ENCODE results near the gene EXOSC5. TPM values are rescaled to one million over a fixed set of nuclear protein-coding genes. Genes with fewer than 3 reads are reported as not detected.
A peak's percentile ranks its signal among the peaks of the same experiment; 100 is the strongest.
"Not testable (repeated sequence)": the region's sequence is repeated elsewhere in the genome, so short reads cannot be mapped to it uniquely, and the experiment has no call there.

EXOSC5 gene
- 36.4 TPM for total RNA-seq

DNA sequence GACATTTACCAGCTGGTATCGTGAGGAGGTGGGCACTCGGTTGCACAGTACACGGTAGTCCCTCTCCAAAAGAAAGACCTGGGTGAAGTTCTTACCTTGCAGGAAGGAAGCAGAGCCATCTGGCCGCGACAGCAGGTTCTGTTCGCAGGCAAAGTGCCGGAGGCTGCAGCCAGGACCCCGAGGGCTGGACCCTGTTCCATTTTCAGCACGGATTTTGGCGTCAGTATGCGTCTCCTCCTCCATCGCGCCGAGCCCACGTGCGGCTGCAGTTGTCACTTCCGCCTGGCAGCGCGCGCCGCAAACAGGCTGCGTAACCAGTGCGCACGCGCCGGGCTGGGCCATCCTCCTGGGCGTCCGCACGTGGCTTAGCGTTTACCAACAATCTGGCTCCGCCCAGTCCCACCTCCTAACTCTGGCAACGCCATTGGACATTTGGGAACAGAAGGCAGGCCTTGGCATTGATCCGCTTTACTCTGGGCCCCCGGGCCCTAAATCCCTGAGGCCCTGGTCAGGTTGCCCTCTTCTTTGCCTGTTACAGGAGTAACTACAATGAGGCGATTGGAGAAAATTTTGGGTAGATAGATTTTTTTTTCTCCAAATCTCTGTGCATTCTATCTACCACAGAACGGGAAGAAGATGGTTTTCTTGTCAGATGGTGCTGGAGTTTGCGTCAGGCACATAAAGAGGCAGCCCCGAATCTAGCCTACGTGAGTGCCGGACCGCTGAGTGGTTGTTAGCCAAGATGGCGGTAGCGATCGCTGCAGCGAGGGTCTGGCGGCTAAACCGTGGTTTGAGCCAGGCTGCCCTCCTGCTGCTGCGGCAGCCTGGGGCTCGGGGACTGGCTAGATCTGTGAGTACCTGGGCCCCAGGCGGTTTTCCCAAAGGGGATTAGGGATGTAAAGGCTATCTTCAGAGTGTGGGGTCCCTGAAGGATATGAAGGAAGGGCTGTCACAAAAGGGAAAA is at the start of gene EXOSC5, which contains the start of gene BCKDHA:
Gene EXOSC5 (minus strand): TSS at position 274 of the 964 bp plus-strand sequence. CDS start 31 bp downstream, at position 243.
Gene BCKDHA (plus strand): TSS at position 733 of the 964 bp plus-strand sequence. CDS start 10 bp downstream, at position 743.
- DNase-seq (ENCODE audit: low read depth in 2 of 3, low spot score in 2 of 3) = peak; percentile 97 to 100 (median 100)

DNA sequence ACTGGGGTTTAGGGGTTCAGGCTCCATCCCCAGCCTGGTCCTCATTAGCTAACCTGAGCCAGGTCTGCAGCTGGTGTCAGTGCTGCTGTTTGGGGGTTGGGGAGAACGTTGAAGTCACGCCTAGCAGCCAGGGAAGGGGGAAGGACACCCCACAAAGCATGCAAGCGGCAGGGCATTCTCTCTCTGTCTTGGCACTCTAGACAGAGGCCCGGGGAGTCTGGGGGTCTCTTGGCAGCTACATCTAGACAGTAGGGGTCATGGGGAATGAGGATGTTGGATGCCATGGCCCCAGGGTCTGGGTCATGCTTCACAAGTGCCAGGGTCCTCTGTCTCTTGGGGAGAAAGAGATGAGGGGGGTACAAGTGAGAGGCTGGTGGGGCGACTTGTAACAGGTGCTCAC is 48.4 kb upstream of the EXOSC5 start:
- no peak for DNase-seq (ENCODE audit: low read depth in 2 of 3, low spot score in 2 of 3)

DNA sequence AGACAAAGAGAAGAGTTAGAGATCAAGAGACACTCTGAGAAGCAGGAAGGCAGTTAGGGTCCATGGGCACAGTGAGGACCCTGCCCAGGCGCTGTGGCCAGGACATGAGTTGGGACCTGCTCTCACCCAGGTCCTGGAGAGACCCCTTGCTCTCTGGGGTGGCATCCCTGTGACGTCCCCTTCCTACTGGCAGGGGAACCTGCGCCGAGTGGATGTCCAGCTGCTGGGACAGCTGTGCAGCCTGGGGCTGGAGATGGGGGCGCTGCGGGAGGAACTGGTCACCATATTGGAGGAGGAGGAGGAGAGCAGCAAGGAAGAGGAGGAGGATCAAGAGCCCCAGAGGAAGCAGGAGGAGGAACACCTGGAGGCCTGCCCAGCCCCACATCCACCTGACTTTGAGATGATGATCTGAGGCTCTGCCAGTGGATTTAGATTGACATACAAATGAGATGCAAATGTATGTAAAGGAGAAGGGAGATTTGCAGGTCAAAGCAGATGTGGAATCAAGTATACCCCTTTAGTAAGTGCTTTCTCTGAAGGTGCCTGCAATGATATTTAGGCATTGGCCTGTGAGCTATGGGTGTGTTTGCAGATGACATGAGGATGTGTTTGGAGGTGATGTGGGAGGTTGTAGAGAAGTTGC is 46.8 kb upstream of the EXOSC5 start:
- no peak for DNase-seq (ENCODE audit: low read depth in 2 of 3, low spot score in 2 of 3)

DNA sequence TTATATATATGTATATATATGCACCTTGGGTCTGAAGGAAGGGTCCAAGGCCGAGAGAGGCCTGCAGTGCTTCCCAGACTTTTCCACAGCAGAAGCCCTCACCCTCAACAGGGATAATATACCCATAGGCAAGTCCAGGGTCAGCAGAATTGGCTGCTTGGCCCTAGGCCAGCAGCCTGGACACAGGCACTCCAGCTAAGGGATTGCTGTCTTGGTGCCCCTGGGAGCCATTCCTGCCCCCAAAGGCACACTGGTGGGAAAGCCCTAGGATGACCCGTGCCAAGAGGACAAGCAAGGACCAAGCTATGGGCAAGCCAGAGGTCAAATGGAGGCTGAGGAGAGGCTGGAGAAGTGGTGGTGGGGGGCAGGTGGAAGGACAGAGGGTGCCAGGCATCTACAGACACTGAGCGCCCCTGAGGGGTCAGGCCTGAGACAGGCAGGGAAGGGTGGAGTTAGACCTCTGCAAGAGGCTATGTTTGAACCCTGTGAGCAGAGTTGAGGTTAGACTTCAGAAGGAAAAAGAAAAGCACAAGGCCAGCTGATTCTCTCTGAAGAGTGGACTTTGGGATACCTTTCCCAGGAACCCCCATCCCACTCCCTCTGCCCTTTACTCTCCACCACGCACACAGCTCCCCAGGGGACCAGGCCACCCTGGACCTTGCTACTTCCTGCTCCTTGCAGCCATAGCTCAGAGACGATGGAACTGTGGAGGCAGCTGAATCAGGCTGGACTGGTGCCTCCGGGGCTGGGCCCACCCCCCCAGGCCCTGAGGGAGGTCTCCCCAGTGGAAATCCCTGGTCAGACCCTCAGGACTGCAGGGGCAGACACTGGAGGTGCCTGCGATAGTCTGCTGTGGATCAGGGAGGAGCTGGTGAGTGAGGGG is 45.6 kb upstream of the EXOSC5 start, which contains the start of gene ERICH4:
Gene ERICH4 (plus strand): TSS at position 684 of the 883 bp plus-strand sequence. CDS start 14 bp downstream, at position 698.
- no peak for DNase-seq (ENCODE audit: low read depth in 2 of 3, low spot score in 2 of 3)

DNA sequence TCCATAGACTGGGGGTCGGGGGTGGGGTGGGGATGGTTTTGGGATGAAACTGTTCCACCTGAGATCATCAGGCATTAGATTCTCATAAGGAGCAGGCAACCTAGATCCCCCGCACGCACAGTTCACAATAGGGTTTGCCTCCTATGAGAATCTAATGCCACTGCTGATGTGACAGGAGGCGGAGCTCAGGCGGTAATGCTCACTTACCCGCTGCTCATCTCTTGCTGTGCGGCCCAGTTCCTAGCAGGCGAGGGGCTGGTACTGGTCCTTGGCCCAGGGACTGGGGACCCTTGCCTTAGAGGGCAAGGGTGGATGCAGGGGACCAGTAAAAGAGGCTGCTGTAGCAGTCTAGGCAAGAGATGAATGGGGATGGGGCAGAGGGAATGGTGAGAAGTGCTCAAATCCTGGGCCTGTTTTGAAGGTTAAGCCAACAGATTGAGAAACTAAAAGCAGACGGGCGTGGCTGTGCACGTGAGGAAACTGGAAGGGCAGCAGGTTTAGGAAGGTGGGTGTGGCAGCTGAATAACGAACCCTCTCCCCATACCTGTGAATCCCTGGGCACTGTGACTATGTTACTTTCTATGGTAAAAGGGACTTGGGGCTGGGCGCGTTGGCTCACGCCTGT is 44.3 kb upstream of the EXOSC5 start:
- no peak for DNase-seq (ENCODE audit: low read depth in 2 of 3, low spot score in 2 of 3)

DNA sequence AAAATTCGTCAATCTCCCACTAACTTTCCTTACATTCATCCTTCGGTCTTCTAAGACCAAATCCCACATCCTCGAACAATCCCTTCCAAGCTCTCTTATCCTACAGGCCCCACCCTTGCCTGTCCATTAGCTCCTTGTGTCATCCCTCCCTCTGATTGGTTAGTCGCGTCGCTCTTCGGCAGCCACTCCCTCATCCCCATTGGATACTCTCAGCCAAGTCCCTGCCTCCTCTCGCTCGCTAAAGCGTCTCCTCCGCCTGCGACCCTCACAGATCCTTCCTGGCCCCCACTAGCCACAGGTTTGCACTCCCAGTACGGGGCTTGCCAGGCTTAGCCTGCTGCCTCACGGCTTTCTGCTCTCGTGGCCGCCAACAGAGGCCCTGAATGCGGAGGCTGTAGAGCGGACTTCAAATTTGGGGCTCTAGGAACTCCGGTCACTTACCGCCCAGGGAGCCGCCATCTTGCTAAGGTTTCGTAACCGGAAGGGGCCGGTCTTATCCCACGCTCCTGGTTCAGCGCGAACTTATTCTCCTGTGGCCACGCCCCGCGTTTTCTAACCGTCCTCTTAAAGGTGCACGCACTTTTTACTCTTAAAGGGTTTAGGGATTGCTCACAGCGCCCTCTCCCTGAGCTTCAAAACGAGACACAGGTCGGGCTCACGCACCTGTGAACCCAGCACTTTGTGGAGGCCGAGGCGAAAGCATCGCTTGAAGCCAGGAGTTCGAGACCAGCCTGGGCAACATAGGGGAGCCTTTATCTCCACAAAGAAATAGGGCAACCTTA is 42.5 kb upstream of the EXOSC5 start, which contains the start of gene DMAC2:
Gene DMAC2 (minus strand): TSS at position 472 of the 782 bp plus-strand sequence. CDS start 13 bp downstream, at position 459.
- DNase-seq (ENCODE audit: low read depth in 2 of 3, low spot score in 2 of 3) = peak; percentile 76 to 99 (median 98)

DNA sequence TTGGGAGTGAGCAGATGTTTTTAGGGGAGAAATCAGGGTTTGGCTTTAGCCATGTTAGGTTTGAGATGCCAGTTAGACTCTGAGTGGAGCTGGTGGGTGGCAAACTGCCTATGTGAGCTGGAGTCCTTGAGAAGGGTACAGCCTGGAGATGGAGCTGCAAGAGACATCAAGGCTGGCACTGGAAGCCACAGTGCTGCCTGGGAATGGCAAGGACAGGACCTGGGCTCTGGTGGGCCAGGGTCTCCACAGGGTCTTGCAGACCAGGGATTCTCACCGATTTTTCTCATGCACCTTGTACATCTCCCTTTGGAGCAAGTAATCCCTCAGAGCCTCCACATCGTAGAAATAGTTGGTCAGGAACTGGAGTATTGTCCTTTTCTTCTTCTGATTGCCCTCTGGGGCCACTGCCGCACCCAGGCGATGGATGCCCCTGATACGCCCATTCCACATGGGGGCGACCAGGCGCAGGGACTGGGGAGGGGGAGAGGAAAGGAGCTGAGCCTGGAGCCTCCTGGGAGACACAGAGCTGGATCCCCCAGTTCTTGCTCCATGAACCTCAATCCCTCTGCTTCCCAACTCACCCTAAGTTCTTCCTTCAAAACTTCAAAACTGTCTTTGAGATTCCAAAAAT is 40.9 kb upstream of the EXOSC5 start:
- no peak for DNase-seq (ENCODE audit: low read depth in 2 of 3, low spot score in 2 of 3)

DNA sequence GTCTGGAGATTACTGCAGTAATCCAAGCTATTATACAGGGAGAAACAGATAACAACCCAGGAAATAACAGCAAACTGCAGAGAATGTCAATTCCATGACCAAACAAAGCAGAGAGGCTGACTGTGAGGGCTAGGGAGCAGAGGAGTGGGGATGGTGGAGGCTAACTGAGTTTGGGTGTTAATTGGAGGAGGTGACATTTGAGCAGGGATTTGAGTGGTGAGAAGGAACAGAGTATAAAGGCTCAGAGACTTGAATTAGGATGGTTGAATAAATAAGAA is 39.5 kb upstream of the EXOSC5 start:
- DNase-seq (ENCODE audit: low read depth in 2 of 3, low spot score in 2 of 3) = no peak

DNA sequence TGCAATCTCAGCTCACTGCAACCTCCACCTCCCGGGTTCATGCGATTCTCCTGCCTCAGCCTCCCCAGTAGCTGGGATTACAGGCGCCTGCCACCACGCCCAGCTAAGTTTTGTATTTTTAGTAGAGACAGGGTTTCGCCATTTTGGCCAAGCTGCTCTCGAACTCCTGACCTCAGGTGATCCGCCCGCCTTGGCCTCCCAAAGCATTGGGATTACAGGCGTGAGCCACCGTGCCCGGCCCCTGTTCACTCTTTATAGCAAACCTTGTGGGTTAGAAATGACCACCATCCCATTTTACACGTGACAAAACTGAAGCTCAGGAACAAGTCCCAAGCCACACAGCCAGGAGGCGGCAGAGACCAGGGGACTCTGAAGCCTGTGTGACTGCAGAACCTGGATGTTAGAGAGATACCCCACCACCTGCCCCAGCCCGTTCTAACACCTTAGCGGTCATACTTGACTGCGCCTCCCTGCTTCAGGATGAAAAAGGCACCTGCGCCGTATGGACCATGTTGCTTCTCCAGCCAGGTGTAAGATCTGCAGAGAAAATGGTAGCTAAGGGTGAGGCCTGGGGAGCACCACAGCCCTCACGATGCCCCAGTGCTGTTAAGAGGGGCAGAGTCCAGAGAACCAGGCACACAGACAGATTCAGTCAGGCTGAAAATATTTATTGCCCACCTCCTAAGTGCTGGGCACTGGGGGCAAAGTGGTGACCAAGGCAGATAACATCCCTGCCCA is 38.9 kb upstream of the EXOSC5 start:
- no peak for DNase-seq (ENCODE audit: low read depth in 2 of 3, low spot score in 2 of 3)

DNA sequence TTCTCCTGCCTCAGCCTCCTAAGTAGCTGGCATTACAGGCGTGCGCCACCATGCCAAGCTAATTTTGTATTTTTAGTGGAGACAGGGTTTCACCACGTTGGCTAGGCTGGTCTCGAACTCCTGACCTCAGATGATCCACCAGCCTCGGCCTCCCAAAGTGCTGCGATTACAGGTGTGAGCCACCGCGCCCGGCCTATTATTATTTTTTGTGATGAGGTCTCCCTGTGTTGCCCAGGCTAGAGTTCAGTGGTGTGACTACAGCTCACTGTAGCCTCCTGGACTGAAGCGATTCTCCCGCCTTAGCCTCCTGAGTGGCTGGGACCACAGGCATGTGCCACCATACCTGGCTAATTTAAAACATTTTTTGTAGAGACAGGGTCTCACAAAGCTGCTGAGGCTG is 38.2 kb upstream of the EXOSC5 start:
- not testable (repeated sequence) for DNase-seq (ENCODE audit: low read depth in 2 of 3, low spot score in 2 of 3)

DNA sequence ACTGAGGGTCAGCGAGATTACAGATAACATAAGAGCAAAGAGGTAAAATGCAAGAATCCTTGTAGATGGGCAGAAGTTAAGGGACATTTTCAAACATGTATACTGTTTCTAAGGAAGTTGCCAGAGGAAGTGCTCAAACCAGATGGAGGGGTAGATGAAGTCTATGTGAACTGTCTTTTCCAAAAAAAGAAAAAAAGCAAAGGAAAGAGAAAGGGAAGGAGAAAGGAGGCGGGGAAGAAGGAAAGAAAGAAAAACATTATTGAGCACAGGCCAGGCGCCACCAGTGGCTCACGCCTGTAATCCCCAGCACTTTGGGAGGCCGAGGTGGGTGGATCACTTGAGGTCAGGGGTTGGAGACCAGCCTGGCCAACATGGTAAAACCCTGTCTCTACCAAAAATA is 37.3 kb upstream of the EXOSC5 start:
- peak in 1 of 3 donors; percentile 50 for DNase-seq (ENCODE audit: low read depth in 2 of 3, low spot score in 2 of 3)

DNA sequence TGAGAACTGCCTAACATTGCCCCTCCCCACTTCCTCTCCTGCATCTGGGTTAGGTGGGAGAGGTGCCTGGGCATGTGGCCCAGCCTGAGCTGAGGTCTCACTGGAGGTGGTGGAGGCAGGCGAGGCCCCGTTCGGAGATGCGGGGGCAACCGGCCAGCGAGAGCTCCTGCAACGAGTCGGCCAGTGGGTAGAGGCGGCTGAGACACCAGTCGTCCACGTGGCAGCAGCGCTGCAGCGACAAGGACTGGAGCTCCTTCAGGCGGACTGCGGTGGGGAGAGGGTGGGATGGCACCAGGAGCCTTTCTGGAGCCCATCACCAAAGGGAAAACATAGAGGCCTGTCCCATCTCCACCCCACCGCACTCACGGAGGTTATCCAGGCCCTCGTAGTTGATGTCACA is 36.0 kb upstream of the EXOSC5 start:
- no peak for DNase-seq (ENCODE audit: low read depth in 2 of 3, low spot score in 2 of 3)

DNA sequence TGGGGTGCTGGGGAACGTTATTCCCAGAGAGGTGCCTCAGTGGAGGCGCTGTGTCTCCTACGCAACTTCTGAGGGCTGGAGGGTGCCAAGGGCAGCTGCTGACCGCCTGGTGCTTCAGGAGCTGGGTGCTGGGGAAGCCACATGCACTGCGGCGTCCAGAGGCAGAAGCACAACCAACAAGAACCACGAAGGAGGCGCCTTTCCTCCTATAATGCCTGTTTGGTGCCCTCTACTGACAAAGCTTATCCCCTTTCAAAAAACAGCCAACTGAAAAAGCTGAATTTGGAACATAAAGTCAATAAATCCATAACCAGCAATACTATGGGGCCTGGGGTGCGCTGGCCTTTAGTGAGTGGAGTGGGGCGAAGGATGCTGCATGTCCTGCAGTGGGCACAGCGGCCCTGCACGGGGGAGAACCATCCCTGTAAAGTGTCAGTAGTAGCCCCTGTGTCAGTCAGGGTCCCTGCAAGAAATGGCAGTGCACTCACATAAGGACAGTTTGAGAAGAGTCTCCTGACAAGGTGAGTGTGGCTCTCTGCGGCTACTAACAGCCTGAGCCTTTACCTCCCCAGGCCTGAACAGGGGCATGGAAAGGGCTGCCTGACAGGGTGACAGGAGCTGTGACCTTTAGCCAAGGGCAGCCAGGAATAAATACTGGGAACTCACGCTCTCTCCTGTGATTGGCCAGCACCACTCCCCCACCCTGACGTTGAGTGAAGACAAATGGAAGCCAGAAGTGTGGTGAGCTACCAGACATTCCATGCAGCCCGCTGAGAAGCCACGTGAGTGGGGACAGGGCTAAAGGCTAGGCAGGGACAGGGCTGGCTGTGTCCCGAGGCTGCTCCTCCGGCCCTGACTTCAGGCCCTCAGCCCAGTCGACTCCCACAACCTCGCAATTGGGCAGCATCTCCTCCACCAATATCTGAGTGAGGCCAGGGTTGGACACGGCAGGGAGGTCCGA is 34.5 kb upstream of the EXOSC5 start:
- peak in 2 of 3 donors; percentile 51 to 73 for DNase-seq (ENCODE audit: low read depth in 2 of 3, low spot score in 2 of 3)

DNA sequence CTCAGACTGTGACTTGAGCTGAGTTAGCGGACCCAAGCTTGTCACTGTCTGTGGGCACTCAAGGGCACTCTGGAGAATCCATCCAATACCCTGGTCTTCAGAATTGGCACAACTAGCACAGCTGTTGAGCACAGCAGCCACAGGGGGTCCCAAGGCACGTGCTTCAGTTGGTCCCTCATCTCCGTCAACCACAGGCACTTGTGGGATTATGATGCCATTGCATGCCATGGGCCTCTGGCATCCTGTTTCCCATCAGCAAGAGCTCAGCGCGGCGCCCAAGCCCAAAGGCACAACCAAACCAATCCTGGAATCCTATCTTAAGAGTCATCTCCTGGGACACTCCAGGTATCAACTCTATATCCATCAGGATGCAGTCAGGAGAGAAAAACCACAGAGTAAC is 33.8 kb upstream of the EXOSC5 start:
- no peak for DNase-seq (ENCODE audit: low read depth in 2 of 3, low spot score in 2 of 3)

DNA sequence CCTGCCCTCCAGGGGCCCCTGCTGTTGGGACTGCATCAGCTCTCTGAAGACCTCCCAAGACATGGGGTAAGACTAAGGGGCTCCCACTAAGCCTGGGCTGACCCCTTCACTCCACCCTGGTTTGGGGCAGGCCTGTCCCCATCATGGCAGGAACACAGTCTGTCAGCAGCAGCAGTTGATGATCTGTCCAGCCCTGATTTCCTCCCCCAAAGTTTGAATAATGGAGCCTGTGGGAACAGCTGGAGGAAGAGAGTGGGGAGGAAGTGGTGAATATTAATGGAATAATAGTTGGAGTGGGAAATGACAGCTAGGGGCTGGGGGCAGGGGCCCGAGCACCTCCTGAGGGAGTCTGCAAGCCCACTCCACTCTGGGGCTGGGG is 31.3 kb upstream of the EXOSC5 start:
- no peak for DNase-seq (ENCODE audit: low read depth in 2 of 3, low spot score in 2 of 3)

DNA sequence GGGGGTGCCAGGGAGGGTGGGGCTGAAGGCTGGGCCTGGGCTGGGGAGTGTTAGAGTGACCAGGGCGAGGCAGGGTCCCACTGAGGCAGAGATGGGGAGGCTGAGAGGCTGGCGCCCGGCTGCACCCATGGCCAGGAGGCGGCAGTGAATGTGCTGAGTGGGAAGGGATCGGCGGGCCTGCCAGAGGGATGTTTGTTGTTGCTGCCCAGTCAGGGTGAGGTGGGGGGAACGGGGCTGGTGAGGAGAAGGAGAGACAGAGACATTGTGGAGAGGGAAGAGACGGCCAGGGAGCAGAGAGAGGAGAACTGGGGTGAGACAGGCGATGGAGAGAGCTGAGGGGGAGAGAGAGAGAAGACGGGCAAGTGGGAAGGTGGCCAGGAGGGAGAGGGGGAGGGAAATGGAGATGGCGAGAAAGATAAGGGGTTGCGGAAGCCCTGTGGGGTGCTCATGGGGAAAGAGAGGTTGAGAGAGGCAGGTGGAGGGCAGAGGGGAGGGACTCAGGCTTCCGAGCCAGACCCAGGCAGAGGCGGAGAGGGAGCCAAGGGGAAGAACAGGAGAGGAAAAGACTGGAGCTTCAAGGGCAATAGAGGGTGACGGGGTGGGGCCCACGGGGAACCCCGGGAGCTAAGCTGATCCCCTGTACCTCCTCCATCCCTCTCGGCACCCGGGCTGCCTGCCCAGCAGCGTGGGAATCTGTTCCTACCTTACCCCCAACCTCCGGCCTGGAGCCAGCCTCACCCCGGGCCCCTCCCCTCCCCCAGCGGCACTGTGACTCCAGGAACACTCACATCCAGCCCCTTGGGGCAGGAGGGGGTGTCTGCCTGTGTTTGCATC is 30.7 kb upstream of the EXOSC5 start:
- peak in 2 of 3 donors; percentile 46 to 57 for DNase-seq (ENCODE audit: low read depth in 2 of 3, low spot score in 2 of 3)

Measured in hematopoietic multipotent progenitor cell (in vitro differentiated cells).